Duodenal mucosa (tissue), 2 donors: ENCODE data around the gene LYPD3.
"Not testable (repeated sequence)": the region's sequence is repeated elsewhere in the genome, so short reads cannot be mapped to it uniquely, and the experiment has no call there.

ENCODE experiments used
- H3K27ac ChIP-seq: one replicate; pipeline ENCODE4 v1.7.0; 2013; ENCODE audit warnings: low read depth, low read length
- H3K27me3 ChIP-seq, 2 donors: one replicate each; pipeline ENCODE4 v1.7.0; 2013; ENCODE audit warnings: low read length in 2 of 2, control low read depth in 1 of 2; ENCODE audit not compliant: insufficient read depth in 2 of 2, control insufficient read depth in 1 of 2
- H3K36me3 ChIP-seq, 2 donors: one replicate each; pipeline ENCODE4 v1.7.0; 2013; ENCODE audit warnings: low read length in 2 of 2, control low read depth in 1 of 2; ENCODE audit not compliant: insufficient read depth in 2 of 2, control insufficient read depth in 1 of 2
- H3K4me1 ChIP-seq, 2 donors: one replicate each; pipeline ENCODE4 v1.7.0; 2013; ENCODE audit warnings: low read length in 2 of 2, control low read depth in 1 of 2; ENCODE audit not compliant: insufficient read depth in 2 of 2, control insufficient read depth in 1 of 2
- H3K4me3 ChIP-seq, 2 donors: one replicate each; pipeline ENCODE4 v1.7.0; 2013; ENCODE audit warnings: low read length in 2 of 2, low read depth in 1 of 2
- H3K9ac ChIP-seq, 2 donors: one replicate each; pipeline ENCODE4 v1.7.0; 2013; ENCODE audit warnings: low read length in 2 of 2, low read depth in 1 of 2
- H3K9me3 ChIP-seq, 2 donors: one replicate each; pipeline ENCODE4 v1.7.0; 2013; ENCODE audit warnings: low read length in 2 of 2, control low read depth in 1 of 2; ENCODE audit not compliant: control insufficient read depth in 1 of 2

Gene LYPD3

DNA sequence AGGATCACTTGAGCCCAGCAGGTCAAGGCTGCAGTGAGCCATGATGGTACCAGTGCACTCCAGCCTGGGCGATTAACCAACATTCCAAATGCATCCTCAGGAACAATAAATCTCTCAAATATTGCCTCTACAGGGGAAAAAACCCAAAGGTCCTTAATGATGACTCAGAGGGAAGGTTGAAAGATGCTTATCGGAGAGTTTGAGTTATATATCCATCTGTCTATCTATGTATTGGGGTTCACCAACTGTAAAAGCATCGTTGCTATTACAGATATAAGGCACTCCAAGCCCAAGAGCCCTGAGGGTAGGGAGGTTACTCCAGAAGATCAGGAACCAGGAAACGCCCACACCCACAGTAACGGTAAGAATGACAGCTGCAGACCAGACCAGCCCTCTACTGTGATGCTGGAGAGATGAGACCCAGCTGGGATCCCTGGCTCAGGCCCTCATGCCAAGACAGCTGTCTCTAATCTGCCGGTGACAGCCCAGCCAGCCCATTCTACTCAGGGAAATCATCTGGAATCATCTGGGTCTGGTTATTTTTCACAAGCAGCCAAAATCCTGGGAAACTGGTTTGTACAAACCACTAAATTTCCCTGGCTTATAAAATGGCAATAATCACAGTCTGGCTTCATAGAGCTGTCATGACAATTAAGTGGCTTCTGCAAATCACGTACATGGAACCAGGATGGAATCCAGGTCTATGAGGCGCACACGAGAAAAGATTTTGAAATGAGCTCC lies 26.9 kb downstream of the LYPD3 start:
- peaks cover 8 to 12% of the 10 kb centered on the region in 2 donors for H3K4me1 ChIP-seq
- no peaks in the 10 kb centered on the region for H3K9me3 ChIP-seq
- no peaks in the 10 kb centered on the region for H3K27me3 ChIP-seq
- H3K36me3 ChIP-seq = no peaks in the 10 kb centered on the region
- H3K4me3 ChIP-seq = no peak overlapping the region
- H3K9ac ChIP-seq = no peak overlapping the region
- H3K27ac ChIP-seq = no peak overlapping the region

DNA sequence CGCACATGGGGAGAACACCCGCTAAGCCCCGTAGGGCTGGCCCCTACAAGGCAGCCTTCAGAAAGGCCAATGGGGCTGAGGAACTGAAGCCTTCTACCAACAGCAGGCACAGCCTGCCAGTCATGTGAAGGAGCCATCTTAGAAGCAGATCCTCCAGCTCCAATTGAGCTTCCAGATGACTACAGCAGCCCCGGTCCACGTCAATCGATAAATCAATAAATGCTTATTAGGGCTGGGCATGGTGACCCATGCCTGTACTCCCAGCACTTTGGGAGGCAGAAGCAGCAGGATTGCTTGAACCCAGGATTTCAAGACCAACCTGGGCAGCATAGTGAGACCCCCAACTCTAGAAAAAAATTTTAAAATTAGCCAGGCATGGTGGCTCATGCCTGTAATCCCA lies 27.7 kb downstream of the LYPD3 start:
- Histone ChIP-seq H3K27ac (no peak overlapping the region), H3K9ac (no peak overlapping the region), H3K9me3 (no peaks in the 10 kb centered on the region), H3K36me3 (no peaks in the 10 kb centered on the region), H3K27me3 (no peaks in the 10 kb centered on the region), H3K4me3 (no peak overlapping the region), H3K4me1 (peaks cover 8 to 12% of the 10 kb centered on the region in 2 donors)

DNA sequence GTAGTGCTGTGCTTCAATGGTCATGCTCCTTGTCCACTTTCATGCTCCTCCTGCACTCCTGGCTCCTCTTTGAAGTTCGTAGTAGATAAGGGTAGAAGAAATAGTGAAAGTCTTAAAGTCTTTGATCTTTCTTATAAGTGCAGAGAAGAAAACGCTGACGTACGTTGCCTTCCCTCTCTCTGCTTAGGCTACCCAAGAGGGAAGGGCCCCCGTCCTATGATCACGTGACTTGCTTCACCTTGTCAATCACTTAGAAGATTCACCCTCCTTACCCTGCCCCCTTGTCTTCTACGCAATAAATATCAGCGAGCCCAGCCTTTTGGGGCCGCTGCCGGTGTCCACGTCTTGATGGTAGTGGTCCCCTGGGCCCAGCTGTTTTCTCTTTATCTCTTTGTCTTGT lies 28.1 kb downstream of the LYPD3 start:
- H3K27me3 ChIP-seq, H3K4me3 ChIP-seq, H3K9me3 ChIP-seq, H3K9ac ChIP-seq, H3K36me3 ChIP-seq, H3K27ac ChIP-seq: not testable (repeated sequence)
- H3K4me1 ChIP-seq = peaks cover 8 to 12% of the 10 kb centered on the region in 2 donors

DNA sequence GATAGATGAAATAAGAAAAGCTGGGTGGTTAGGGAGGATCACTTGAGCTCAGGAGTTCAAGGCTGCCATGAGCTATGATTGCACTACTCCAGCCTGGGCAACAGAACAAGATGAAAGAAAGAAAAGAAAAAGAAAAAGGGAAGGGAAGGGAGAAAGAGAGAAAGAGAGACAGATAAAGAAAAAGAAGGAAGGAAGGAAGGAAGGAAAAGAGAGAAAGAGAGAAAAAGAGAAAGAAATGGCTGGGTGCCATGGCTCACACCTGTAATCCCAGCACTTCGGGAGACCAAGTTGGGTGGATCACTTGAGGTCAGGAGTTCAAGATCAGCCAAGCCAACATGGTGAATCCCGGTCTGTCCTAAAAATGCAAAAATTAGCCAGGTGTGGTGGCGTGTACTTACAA lies 29.6 kb downstream of the LYPD3 start:
- Histone ChIP-seq H3K27ac (no peak overlapping the region), H3K4me1 (peaks cover 8 to 12% of the 10 kb centered on the region in 2 donors), H3K9ac (no peak overlapping the region), H3K9me3 (no peaks in the 10 kb centered on the region), H3K36me3 (no peaks in the 10 kb centered on the region), H3K4me3 (no peak overlapping the region), H3K27me3 (no peaks in the 10 kb centered on the region)

DNA sequence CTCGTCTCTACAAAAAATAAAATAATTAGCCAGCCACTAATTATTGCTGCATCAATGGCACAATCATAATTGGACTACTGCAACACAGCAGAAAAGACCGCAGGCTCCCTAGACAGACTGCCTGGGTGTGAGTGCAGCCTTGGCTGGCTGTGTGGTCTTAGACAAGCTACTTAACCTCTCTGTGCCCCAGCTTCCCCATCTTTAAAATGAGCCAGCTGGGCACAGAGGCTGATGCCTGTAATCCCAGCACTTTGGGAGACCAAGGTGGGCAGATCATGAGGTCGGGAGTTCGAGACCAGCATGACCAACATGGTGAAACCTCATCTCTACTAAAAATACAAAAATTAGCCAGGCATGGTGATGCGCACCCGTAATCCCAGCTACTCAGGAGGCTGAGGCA lies 31.7 kb downstream of the LYPD3 start:
- H3K4me1 ChIP-seq = peaks cover 6% of the 10 kb centered on the region in 2 donors
- H3K9me3 ChIP-seq = no peaks in the 10 kb centered on the region
- H3K27me3 ChIP-seq = no peaks in the 10 kb centered on the region
- no peak overlapping the region for H3K9ac ChIP-seq
- H3K36me3 ChIP-seq = no peaks in the 10 kb centered on the region
- no peak overlapping the region for H3K4me3 ChIP-seq
- no peak overlapping the region for H3K27ac ChIP-seq

DNA sequence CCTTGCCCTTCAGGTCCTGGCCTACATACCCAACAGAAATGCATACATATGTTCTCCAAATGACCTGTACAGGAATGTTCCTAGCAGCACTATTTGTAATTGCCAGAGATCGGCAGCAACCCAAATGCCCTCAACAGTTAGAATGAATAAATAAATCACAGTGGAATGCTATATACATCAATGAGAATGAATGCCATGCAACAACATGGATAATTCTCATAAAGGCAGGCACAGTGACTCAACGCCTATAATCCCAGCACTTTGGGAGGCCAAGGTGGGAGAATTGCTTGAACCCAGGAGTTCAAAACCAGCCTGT lies 32.1 kb downstream of the LYPD3 start:
- Histone ChIP-seq H3K4me1 (peaks cover 2% of the 10 kb centered on the region in 2 donors), H3K9ac (no peak overlapping the region), H3K4me3 (no peak overlapping the region)

DNA sequence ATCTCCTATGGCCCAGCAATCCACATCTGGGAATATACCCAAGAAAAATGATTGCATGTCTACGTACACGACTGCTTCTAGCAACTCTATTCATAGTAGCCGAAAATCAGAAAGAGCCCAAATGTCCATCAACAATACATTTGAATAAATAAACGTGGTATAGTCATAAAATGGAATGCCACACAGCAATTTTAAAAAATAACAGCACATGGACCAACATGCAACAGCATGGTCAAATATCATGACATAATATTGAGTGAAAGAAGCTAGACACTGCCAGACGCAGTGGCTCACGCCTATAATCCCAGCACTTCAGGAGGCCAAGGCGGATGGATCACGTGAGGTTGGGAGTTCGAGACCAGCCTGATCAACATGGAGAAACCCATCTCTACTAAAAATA lies 34.4 kb downstream of the LYPD3 start:
- Histone ChIP-seq H3K27me3 (no peaks in the 10 kb centered on the region), H3K4me3 (no peak overlapping the region), H3K9ac (no peak overlapping the region), H3K9me3 (no peaks in the 10 kb centered on the region), H3K4me1 (peaks cover 4% of the 10 kb centered on the region in 2 donors), H3K27ac (no peak overlapping the region), H3K36me3 (no peaks in the 10 kb centered on the region)

More for the DNA sequence above, 32.1 kb downstream of the LYPD3 start:
- Histone ChIP-seq H3K9me3 (no peaks in the 10 kb centered on the region), H3K27me3 (no peaks in the 10 kb centered on the region), H3K36me3 (no peaks in the 10 kb centered on the region), H3K27ac (no peak overlapping the region)

DNA sequence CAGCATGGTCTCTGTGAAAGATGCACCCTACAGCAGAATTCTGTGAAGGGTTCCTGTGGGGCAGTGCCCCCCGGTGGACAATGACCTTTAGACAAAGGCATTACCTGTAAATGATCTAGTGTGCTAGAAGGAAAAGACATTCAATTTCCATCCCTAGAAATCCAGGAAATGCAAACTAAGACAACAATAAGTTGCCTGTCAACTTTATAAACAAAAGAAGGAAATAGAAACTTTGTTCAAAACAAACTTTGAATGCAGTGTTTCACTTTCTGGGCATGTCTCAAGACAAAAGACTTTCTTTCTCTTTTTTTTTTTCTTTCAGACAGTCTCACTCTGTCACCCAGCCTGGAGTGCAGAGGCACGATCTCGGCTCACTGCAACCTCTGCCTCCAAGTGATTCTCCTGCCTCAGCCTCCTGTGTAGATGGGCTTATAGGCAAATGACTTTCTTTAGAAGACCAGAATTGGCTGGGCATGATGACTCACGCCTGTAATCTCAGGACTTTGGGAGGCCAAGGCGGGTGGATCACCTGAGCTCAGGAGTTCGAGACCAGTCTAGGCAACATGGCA lies 35.2 kb downstream of the LYPD3 start:
- Histone ChIP-seq H3K9ac (no peak overlapping the region), H3K4me3 (no peak overlapping the region), H3K9me3 (no peaks in the 10 kb centered on the region), H3K27me3 (no peaks in the 10 kb centered on the region), H3K36me3 (no peaks in the 10 kb centered on the region), H3K4me1 (peaks cover 4 to 12% of the 10 kb centered on the region in 2 donors), H3K27ac (no peak overlapping the region)

DNA sequence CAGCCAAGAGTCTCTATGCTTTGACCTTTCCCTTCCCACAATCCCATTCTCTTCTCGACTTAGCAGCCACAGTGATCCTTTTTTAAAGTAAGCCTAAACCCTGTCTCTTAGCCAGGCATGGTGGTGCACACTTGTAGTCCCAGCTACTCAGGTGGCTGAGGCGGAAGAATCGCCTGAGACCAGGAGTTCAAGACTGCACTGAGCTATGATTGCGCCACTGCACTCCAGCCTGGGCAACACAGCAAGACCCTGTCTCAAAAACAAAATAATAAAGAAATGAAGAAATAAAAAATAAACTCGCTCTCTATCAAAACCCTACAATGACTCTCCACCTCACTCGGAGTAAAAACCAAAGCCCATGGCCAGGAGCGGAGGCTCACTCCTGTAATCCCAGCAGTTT lies 36.0 kb downstream of the LYPD3 start:
- H3K4me3 ChIP-seq = no peak overlapping the region
- no peaks in the 10 kb centered on the region for H3K36me3 ChIP-seq
- H3K27ac ChIP-seq = no peak overlapping the region
- H3K27me3 ChIP-seq = no peaks in the 10 kb centered on the region
- no peak overlapping the region for H3K9ac ChIP-seq
- H3K9me3 ChIP-seq = no peaks in the 10 kb centered on the region
- peaks cover 4 to 13% of the 10 kb centered on the region in 2 donors for H3K4me1 ChIP-seq

DNA sequence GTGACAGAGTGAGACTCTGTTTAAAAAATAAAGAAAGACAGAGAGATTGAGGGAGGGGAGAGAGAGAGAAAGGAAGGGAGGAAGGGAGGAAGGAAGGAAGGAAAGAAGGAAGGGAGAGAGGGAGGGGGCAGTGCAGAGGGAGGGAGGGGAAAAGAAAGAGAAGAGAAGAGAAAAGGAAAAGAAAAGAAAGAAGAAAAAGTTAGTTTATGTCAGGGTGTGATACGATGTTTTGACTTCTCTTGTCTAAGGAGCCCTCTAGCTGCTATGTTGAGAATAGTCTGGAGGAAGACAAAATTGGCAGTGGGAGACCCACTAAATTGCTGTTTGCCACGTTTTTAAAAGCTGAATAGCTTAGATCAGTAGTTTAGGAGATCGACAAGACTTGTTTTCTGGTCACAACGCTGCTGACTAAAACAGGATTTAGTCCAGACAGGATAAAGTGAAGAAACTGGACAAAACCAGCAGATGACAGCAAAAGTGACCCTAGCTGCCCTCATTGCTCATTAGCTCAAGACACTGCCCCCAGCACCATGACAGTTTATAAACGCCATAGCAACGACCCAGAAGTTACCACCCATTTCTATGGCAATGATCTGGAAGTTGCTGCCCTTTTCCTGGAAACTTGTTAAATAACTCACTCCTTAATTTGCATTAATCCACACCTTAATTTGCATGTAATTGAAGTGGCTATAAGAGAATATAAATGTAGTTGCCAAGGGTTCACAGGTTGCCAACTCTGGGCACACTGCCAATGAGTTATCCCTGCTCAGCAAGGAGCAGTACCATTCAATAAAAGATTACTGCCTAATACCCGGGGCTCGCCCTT lies 39.6 kb downstream of the LYPD3 start:
- Histone ChIP-seq H3K9ac (peak overlapping the region; percentile 28 to 55), H3K9me3 (no peaks in the 10 kb centered on the region), H3K27ac (peak overlapping the region; percentile 43), H3K4me1 (peaks cover 4 to 13% of the 10 kb centered on the region in 2 donors), H3K36me3 (no peaks in the 10 kb centered on the region), H3K27me3 (no peaks in the 10 kb centered on the region), H3K4me3 (peak overlapping the region; percentile 8 to 38)
